C4-2B (cell line): ENCODE measurements around the gene SLC25A24.

Experiments used
- H3K27ac ChIP-seq: fragments of 450-650 bp; 2 replicates; pipeline ENCODE4 v1.5.1; 2017
- ZFX ChIP-seq: fragments of 450-650 bp; IDR thresholded peaks from 2 replicates; pipeline ENCODE4 v1.6.1; 2017
- TF ChIP-seq, protein P1 (sequence below): fragments of 450-650 bp; conservative IDR thresholded peaks from 2 replicates; pipeline ENCODE4 v1.5.1; 2017; ENCODE audit warnings: mild to moderate bottlenecking

The SLC25A24 gene

GRCh38 chr1:108119500-108119899 is 80.6 kb downstream of the SLC25A24 start:
- no peak for TF ChIP-seq ZFX
- TF ChIP-seq, protein P1, sequence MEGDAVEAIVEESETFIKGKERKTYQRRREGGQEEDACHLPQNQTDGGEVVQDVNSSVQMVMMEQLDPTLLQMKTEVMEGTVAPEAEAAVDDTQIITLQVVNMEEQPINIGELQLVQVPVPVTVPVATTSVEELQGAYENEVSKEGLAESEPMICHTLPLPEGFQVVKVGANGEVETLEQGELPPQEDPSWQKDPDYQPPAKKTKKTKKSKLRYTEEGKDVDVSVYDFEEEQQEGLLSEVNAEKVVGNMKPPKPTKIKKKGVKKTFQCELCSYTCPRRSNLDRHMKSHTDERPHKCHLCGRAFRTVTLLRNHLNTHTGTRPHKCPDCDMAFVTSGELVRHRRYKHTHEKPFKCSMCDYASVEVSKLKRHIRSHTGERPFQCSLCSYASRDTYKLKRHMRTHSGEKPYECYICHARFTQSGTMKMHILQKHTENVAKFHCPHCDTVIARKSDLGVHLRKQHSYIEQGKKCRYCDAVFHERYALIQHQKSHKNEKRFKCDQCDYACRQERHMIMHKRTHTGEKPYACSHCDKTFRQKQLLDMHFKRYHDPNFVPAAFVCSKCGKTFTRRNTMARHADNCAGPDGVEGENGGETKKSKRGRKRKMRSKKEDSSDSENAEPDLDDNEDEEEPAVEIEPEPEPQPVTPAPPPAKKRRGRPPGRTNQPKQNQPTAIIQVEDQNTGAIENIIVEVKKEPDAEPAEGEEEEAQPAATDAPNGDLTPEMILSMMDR, result no peak
- no peak overlapping the region for H3K27ac ChIP-seq

DNA sequence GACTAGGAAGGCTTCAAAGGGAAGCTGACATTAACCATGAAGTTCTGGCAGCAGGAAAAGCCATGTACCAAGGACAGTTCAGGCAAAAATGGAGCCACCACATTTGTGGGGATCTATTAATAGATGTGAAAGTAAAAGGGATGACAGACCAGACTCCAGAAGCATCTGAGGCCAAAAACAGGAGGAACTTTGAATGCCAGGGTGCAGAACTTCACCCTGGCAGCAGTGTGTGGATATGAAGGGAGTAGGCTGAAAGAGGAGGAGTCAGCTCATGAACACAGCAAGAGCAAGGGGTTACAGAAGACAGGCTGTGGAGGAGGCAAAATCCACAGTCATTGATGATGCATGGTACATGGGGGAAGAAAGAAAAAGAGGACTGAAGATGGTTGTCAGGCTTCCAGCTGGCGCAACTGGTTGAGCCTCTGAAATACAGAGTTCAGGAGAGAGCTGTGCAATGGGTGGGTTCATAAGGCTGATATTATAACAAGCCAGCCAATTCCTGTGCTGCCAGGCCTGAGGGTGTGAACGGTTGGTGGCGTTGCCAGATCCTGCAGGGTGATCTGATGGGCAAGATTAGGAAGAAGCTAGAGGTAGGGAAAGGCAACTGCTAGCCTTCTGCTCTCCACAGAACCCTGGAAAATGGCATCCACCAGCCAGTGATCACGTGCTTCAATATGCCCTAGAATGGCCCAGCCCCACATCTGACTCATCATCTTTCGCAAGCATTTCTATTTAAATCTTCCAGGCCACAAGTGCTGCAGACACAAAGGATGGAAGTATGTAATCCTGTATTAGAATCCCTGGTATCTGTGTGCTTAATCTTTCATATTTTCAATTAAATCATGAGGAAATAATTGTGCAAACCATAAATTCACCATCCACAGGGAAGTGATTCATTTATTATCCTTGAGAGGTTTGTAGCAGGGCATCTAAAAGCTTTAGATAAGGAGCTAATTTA is 81.9 kb downstream of the SLC25A24 start:
- H3K27ac ChIP-seq, result no peak overlapping the region
- no peak for TF ChIP-seq ZFX
- TF ChIP-seq, protein P1, result no peak

DNA sequence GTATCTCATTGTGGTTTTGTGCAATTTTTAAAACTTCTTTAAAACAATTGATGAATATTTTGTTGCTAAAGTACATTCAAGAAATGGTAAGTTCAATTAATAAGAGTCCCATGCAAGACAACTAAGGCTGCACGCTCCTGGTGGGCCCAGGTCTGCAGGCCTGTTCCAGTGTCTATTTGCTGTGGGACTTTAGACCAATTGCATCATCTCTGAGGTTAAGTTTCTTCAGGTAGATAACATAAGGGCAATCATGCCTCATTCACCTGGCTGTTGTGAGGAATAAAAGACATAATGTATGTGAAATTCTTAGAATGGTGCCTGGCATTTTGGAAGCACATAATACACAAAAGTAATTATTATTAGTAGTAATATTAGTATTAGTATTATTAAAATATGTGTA is 82.9 kb downstream of the SLC25A24 start:
- TF ChIP-seq ZFX, result no peak
- TF ChIP-seq, protein P1, result no peak
- H3K27ac ChIP-seq, result no peak overlapping the region

DNA sequence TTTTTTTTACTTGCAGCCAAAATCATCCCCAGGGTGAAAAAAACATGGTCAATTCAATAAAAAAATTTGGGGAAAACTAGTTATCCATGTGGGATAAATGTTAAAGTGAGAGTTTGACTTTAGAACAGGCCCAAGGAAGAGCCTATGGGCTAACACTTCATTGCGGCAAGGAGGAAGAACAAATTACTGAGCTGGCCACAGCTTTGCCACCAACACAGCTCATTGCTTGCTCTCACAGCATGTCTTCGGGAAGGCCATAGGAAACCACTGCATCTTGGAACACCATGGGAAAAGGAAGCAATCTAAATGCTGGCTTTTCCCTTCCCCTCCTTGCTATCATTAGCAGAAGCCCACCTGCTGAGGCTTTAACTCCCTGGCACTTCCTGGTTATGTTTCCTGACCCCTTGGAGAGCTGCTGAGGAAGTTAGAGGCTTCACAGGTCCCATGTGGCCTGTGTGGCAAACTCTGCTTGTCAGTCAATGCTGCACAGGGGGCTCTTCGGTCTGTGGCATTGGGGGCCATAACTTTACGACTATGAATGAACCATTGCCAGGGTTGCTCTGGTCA is 86.0 kb downstream of the SLC25A24 start:
- H3K27ac ChIP-seq, result no peak overlapping the region
- TF ChIP-seq, protein P1, result no peak
- TF ChIP-seq ZFX, result no peak

DNA sequence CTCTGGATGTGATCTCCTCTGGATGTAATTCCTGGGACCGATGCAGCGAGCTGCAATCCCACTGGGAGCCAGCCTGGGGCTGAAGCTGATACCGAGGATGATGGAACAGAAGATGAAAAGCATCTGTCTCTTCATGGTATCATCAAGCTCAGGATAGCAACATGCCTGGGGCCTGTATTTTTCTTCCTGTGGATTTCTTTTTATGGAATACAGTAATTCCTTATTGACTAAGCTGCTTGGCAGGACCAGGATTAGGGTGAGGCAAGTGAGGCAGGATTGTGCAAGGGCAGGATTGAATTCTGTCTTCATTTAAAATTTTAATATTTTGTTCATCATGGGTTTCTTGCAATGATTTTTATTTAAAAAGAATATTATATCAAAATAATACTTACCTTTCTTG is 86.6 kb downstream of the SLC25A24 start:
- no peak overlapping the region for H3K27ac ChIP-seq
- TF ChIP-seq, protein P1, result no peak
- no peak for TF ChIP-seq ZFX

DNA sequence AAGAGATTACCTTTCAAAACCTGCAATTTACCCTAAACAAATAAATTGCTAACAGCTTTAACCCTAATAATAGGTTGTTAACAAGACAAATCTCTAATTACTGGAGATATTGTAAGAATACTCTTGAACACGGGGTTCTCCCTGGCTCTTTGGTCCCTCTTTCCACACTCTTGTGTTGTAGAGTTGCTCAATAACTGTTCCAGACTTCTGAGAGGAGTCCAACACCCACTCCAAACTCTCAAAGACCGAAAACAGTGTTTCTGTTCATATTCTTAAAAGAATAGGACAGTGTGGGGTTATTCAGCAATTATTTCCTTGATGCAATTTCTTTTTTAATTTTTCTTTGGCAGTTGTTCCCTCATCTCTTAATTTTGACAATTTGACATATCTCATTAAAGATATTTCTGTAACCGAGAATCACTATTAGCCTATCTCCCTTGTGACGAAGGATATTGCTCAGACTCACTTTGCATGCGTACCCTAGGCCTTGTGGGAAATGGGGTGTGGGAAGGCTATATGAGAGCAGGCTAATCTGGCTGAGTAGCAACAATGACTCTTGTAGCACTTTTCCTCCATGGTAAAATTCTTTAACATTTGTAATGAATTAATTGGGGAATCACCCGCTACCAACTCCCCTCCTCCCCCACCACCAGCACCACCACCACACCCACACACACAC is 90.7 kb downstream of the SLC25A24 start:
- TF ChIP-seq, protein P1, result no peak
- no peak for TF ChIP-seq ZFX
- H3K27ac ChIP-seq, result no peak overlapping the region

- no peak for TF ChIP-seq ZFX
- TF ChIP-seq, protein P1, result no peak
- H3K27ac ChIP-seq, result no peak overlapping the region
Measured at GRCh38 chr1:108108119-108108518, 92.0 kb downstream of the SLC25A24 start.
